GM12878 (cell line): ENCODE measurements around the gene USH1G. TPM values are rescaled to one million over a fixed set of nuclear protein-coding genes. Genes with fewer than 3 reads are reported as not detected.

ENCODE experiments used
- ATAC-seq: fragments of 200-7000 bp; cut with Tn5 transposase; 3 replicates; pipeline ENCODE4 v1.9.1; 2020; ENCODE audit warnings: mild to moderate bottlenecking, moderate library complexity
- BruUV-seq: library from RNA; stranded (reverse); fragments of 400-500 nt; replicated peaks from 2 replicates; lab custom pipeline; 2021; lab: Mats Ljungman, UMichigan
- CTCF ChIA-PET: fragments of 300-600 bp; sonication (Branson Sonifier 250); formaldehyde crosslinking; extraction: SDS; loops from one replicate; lab custom pipeline; 2021; ENCODE audit warnings: inconsistent platforms; lab: Yijun Ruan, JAX
- POLR2A ChIA-PET: fragments of 350-600 bp; formaldehyde crosslinking; extraction: SDS; loops from one replicate; lab custom pipeline; 2021; ENCODE audit warnings: inconsistent platforms; lab: Charles Lee
- RAD21 ChIA-PET: fragments of 300-600 bp; sonication (Branson Sonifier 250); formaldehyde crosslinking; loops from one replicate; lab custom pipeline; 2023; ENCODE audit warnings: antibody characterized with exemption; ENCODE audit not compliant: unreplicated experiment; lab: Charles Lee
- SMC1A ChIA-PET: fragments of 300-600 bp; sonication (Branson Sonifier 250); formaldehyde crosslinking; loops from one replicate; lab custom pipeline; 2023; ENCODE audit not compliant: unreplicated experiment, uncharacterized antibody; lab: Charles Lee
- DNase-seq: peaks from one replicate; pipeline ENCODE4 v3.0.0-alpha.2; 2011; ENCODE audit warnings: low read depth, low spot score
- FAIRE-seq: peaks from 3 replicates; lab custom pipeline; 2011; peaks lifted over from hg19 to GRCh38; lab: Jason Lieb, UNC
- H2AFZ ChIP-seq: 2 replicates; pipeline ENCODE4 v1.6.0; 2011; ENCODE audit warnings: low read depth, low read length, control low read depth; ENCODE audit not compliant: control insufficient read depth
- H3K27ac ChIP-seq: 2 replicates; pipeline ENCODE4 v1.5.1; 2011; ENCODE audit warnings: control low read depth; ENCODE audit not compliant: control insufficient read depth, insufficient read depth
- H3K27me3 ChIP-seq, 2 experiments: replicated peaks in 1 of 2; 2 replicates each; pipeline versions ENCODE4 v1.6.0 to v1.6.1; 2011; ENCODE audit warnings: low read length in 1 of 2; ENCODE audit not compliant: control insufficient read depth in 2 of 2, insufficient read depth in 2 of 2
- H3K36me3 ChIP-seq, 2 experiments: 2 replicates each; pipeline ENCODE4 v1.5.1; 2011; ENCODE audit warnings: low read length in 1 of 2; ENCODE audit not compliant: control insufficient read depth in 2 of 2, insufficient read depth in 2 of 2
- H3K4me1 ChIP-seq: 2 replicates; pipeline ENCODE4 v1.6.1; 2011; ENCODE audit warnings: mild to moderate bottlenecking, low read length, moderate library complexity, mixed read lengths; ENCODE audit not compliant: control insufficient read depth, insufficient read depth
- H3K4me2 ChIP-seq: 2 replicates; pipeline ENCODE4 v1.6.0; 2011; ENCODE audit warnings: control low read depth; ENCODE audit not compliant: control insufficient read depth, insufficient read depth
- H3K4me3 ChIP-seq: fragments of 200-600 bp; sonication (generic); 2 replicates; pipeline ENCODE4 v1.5.1; 2016
- H3K79me2 ChIP-seq: 2 replicates; pipeline ENCODE4 v1.6.0; 2011; ENCODE audit warnings: low read length; ENCODE audit not compliant: control insufficient read depth, insufficient read depth
- H3K9ac ChIP-seq: 2 replicates; pipeline ENCODE4 v1.8.0; 2011; ENCODE audit warnings: low read length, control low read depth, mixed read lengths; ENCODE audit not compliant: control insufficient read depth, insufficient read depth
- H3K9me3 ChIP-seq: replicated peaks from 3 replicates; pipeline ENCODE4 v1.5.1; 2011; ENCODE audit warnings: mild to moderate bottlenecking, low read length; ENCODE audit not compliant: control insufficient read depth, insufficient read depth
- H4K20me1 ChIP-seq: 2 replicates; pipeline ENCODE4 v1.6.0; 2011; ENCODE audit not compliant: control insufficient read depth, insufficient read depth
- ATF7 ChIP-seq: fragments of 450-650 bp; IDR thresholded peaks from 2 replicates; pipeline ENCODE4 v1.6.1; 2016; ENCODE audit warnings: low read depth, mild to moderate bottlenecking
- CEBPB ChIP-seq, 2 experiments: fragments of 150-350 bp in 1 of 2; IDR thresholded peaks; 2 replicates each; pipeline ENCODE4 v1.6.1; 2012 to 2014; ENCODE audit warnings: low read depth in 2 of 2, low read length in 2 of 2, borderline replicate concordance in 1 of 2, inconsistent platforms in 1 of 2
- EP300 ChIP-seq, 2 experiments: fragments of 150-350 bp in 1 of 2; IDR thresholded peaks; 2 replicates each; pipeline ENCODE4 v1.6.1; 2011 to 2012; ENCODE audit warnings: low read depth in 2 of 2, low read length in 2 of 2, borderline replicate concordance in 1 of 2, improper control_type of control experiment in 1 of 2, inconsistent platforms in 1 of 2; ENCODE audit not compliant: control insufficient read depth in 1 of 2
- ESRRA ChIP-seq: IDR thresholded peaks from 2 replicates; pipeline ENCODE4 v1.6.1; 2012; ENCODE audit warnings: mild to moderate bottlenecking, low read length, improper control_type of control experiment
- FOXM1 ChIP-seq: IDR thresholded peaks from 2 replicates; pipeline ENCODE4 v1.6.1; 2012; ENCODE audit warnings: low read depth, mild to moderate bottlenecking, inconsistent platforms, low read length, moderate library complexity
- MTA3 ChIP-seq: IDR thresholded peaks from 2 replicates; pipeline ENCODE4 v1.6.1; 2012; ENCODE audit warnings: low read length, inconsistent platforms, borderline replicate concordance
- POLR2AphosphoS2 ChIP-seq: IDR thresholded peaks from 2 replicates; pipeline ENCODE4 v1.6.1; 2011; ENCODE audit warnings: low read depth, mild to moderate bottlenecking, low read length, improper control_type of control experiment, moderate library complexity
- SMAD5 ChIP-seq: IDR thresholded peaks from 2 replicates; pipeline ENCODE4 v1.6.1; 2016; ENCODE audit warnings: antibody characterized with exemption, low read depth
- SMARCA5 ChIP-seq: fragments of 450-650 bp; IDR thresholded peaks from 2 replicates; pipeline ENCODE4 v1.6.1; 2017; ENCODE audit warnings: mild to moderate bottlenecking
- SREBF2 ChIP-seq: IDR thresholded peaks from 2 replicates; pipeline ENCODE4 v1.6.1; 2012; ENCODE audit warnings: mild to moderate bottlenecking, low read length
- YY1 ChIP-seq: IDR thresholded peaks from 2 replicates; pipeline ENCODE4 v1.6.1; 2011; ENCODE audit warnings: low read depth, mild to moderate bottlenecking, low read length
- ZNF217 ChIP-seq: fragments of 450-650 bp; IDR thresholded peaks from 2 replicates; pipeline ENCODE4 v1.6.1; 2017; ENCODE audit warnings: antibody characterized with exemption, mild to moderate bottlenecking
- WGBS: methylation state at CpG from one replicate; pipeline ENCODE4 v1.1.6; 2016; ENCODE audit warnings: low lambda C conversion rate; ENCODE audit not compliant: insufficient replicate concordance, insufficient coverage; ENCODE audit errors: missing lambda C conversion rate; 5-methylcytosine and 5-hydroxymethylcytosine counted together
- in situ Hi-C: fragments of 300-500 bp; cut with MboI; formaldehyde crosslinking; loops from 9 replicates; pipeline ENCODE4 v1.14.3; 2018; ENCODE audit warnings: mixed read lengths
- intact Hi-C: fragments of 100-400 bp; cut with micrococcal nuclease; formaldehyde crosslinking; loops from one replicate; pipeline ENCODE4 v1.14.2; 2022; ENCODE audit not compliant: unreplicated experiment
- polyA plus RNA-seq, 11 experiments: library from polyadenylated mRNA; depleted of rRNA in 4 of 11; unstranded in 6 of 11; stranded (reverse) in 5 of 11; fragments of >200 nt; fragmentation: Nextera tagmentation in 4 of 11; fragmentation: Illumina TruSeq in 1 of 11; extraction: Ambion mirVana in 4 of 11; extraction: Trizol in 1 of 11; gene quantifications; 1 replicate in 1 of 11; 2 replicates in 10 of 11; pipeline versions ENCODE4 v1.2.1 to v1.2.3, GENCODE V29; 2011 to 2016; ENCODE audit warnings: inconsistent platforms in 2 of 11, missing spikeins in 2 of 11, low read depth in 1 of 11
- total RNA-seq, 4 experiments: library from RNA; depleted of rRNA in 3 of 4; stranded (reverse); fragments of >200 nt in 3 of 4; fragmentation: Illumina TruSeq in 1 of 4; extraction: Trizol in 1 of 4; gene quantifications; 2 replicates each; pipeline versions ENCODE4 v1.2.1 to v1.2.3, GENCODE V29; 2013 to 2021

USH1G gene
- total and polyA plus RNA-seq, 10 of the 15 experiments (the other 5 are each of a cell fraction or from before 2014, with no cell fraction given) = 0.05 to 0.62 (median 0.09) TPM; not detected in 7

- no TSS peak for BruUV-seq
- WGBS = 29% methylated on average over 16 of the region's 19 CpGs
- ATAC-seq (no peak), FAIRE-seq (no peak), DNase-seq (no peak)
- ChIA-PET SMC1A (interaction anchor here (1.5 to 3.0 kb wide), 2 partner anchors 36 to 40 kb away, joined by 5 to 10 read pairs; no protein-coding TSS in a partner anchor), POLR2A (interaction anchor here (0.7 kb wide), 1 partner anchor 47 kb away, joined by 3 read pairs; no protein-coding TSS in a partner anchor), CTCF (interaction anchor here (12.6 kb wide), 1 partner anchor 36 kb away, joined by 274 read pairs; no protein-coding TSS in a partner anchor), RAD21 (interaction anchor here (0.7 to 8.1 kb wide), 3 partner anchors 36 to 279 kb away, joined by 4 to 73 read pairs (median 4); no protein-coding TSS in a partner anchor)
- no peaks in the 10 kb centered on the region for H4K20me1 ChIP-seq
- no peaks in the 10 kb centered on the region for H3K36me3 ChIP-seq
- no peak overlapping the region for H2AFZ ChIP-seq
- H3K4me1 ChIP-seq = no peaks in the 10 kb centered on the region
- H3K9me3 ChIP-seq = no peaks in the 10 kb centered on the region
- H3K27me3 ChIP-seq = peaks cover 11 to 16% of the 10 kb centered on the region in 2 experiments
- in situ Hi-C loops (loop anchor here (5.0 kb wide), 1 partner anchor 36 kb away; no protein-coding TSS in a partner anchor), intact Hi-C loops (no loop called here)
- no peak overlapping the region for H3K27ac ChIP-seq
- H3K9ac ChIP-seq = no peak overlapping the region
- H3K4me2 ChIP-seq = no peak overlapping the region
- TF ChIP-seq SMAD5 (no peak), POLR2AphosphoS2 (no peak), ZNF217 (no peak), EP300 (IDR thresholded peaks at IDR 0.05; ENCODE audit: borderline replicate concordance in 1 of 2, control insufficient read depth in 1 of 2, low read depth in 2 of 2, low read length in 2 of 2) (no peak), ATF7 (no peak), ESRRA (no peak), CEBPB (IDR thresholded peaks at IDR 0.05; ENCODE audit: borderline replicate concordance in 1 of 2, low read depth in 2 of 2, low read length in 2 of 2) (no peak), FOXM1 (no peak), YY1 (no peak), SREBF2 (no peak), SMARCA5 (no peak), MTA3 (no peak)
- no peaks in the 10 kb centered on the region for H3K79me2 ChIP-seq
- H3K4me3 ChIP-seq = no peak overlapping the region
Measured at GRCh38 chr17:74921026-74921681, 1.9 kb downstream of the USH1G start.
